M059J (cell line): ENCODE results near the gene RRP15. TPM values are rescaled to one million over a fixed set of nuclear protein-coding genes. Genes with fewer than 3 reads are reported as not detected.

Experiments
- DNase-seq: peaks from one replicate; pipeline ENCODE4 v3.0.0-alpha.2; 2012; ENCODE audit warnings: low read depth
- total RNA-seq: library from RNA; depleted of rRNA; stranded (reverse); fragments of >200 nt; shearing (Covaris generic); gene quantifications from 2 replicates; pipeline ENCODE4 v1.2.3, GENCODE V29; 2014

Gene RRP15
- total RNA-seq, 1 experiment from 2014 or later = 4.5 TPM

DNA sequence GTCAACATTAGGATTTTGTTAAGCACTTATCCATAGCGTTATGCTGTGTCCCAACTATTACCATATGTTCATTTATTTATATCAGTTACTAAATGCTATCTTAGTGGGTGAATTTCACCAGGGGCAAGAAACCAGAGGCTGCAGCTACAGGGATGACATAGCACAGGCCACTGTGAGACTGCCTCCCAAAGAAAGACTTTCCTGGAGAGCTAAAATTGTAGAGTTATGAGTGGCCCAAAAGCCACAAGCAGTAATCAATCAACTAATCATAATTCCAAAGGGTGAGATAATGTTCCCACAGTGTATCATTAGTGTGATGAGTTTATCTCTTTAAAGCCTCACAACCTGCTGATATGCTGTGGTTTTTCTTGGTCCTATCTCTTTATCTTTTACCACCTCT is 56.2 kb downstream of the RRP15 start:
- DNase-seq = no peak

DNA sequence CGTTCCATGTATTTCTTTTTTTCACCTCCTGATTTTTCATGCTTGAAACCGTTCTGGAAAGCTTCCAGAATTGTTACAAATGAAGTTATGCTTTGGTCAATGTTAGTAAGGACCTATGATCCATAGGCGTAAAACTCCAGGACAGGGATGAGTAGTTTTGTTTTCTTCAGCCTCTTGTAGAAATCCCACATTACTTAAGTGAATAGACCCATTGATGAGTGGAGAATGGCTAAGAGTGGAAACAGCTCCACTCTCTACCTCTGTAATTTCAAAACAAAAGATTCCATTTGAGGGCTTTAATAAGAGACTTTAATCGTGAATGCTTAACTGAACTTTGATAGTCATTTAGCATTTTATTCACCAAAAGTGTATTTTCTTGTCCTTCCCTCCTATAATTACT is 57.0 kb downstream of the RRP15 start:
- DNase-seq = no peak

DNA sequence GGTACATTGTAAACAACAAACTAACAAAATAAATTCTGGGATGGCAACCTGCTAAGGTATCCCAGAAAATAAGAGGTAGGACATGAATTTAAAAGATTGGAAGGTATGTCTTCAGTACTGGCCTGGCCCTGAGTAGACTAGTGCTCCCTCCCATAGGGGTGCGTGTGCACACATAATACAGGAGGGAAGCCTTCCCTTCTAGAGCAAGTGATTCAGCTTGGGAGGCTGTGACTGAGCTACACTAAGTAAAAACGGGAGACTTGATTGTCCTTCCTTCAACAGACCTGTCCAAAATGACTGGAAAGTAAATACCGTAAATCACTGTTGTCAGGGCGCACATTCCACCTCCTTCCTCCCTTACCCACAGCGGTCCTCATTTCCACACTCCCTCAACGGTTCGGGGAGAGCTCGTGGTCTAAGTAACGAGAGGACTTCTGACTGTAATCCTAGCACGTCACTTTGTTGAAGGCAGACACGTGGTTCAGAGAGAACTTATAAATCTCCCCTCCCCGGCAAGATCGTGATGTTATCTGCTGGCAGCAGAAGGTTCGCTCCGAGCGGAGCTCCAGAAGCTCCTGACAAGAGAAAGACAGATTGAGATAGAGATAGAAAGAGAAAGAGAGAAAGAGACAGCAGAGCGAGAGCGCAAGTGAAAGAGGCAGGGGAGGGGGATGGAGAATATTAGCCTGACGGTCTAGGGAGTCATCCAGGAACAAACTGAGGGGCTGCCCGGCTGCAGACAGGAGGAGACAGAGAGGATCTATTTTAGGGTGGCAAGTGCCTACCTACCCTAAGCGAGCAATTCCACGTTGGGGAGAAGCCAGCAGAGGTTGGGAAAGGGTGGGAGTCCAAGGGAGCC is 60.0 kb downstream of the RRP15 start, which contains the start of gene TGFB2:
TSS of gene TGFB2 (plus strand) at position 523 of the 859 bp plus-strand sequence. CDS start 1,366 bp downstream, outside the sequence.
- DNase-seq = peak; percentile 98

DNA sequence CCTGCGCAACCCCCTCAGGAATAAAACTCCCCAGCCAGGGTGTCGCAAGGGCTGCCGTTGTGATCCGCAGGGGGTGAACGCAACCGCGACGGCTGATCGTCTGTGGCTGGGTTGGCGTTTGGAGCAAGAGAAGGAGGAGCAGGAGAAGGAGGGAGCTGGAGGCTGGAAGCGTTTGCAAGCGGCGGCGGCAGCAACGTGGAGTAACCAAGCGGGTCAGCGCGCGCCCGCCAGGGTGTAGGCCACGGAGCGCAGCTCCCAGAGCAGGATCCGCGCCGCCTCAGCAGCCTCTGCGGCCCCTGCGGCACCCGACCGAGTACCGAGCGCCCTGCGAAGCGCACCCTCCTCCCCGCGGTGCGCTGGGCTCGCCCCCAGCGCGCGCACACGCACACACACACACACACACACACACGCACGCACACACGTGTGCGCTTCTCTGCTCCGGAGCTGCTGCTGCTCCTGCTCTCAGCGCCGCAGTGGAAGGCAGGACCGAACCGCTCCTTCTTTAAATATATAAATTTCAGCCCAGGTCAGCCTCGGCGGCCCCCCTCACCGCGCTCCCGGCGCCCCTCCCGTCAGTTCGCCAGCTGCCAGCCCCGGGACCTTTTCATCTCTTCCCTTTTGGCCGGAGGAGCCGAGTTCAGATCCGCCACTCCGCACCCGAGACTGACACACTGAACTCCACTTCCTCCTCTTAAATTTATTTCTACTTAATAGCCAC is 60.7 kb downstream of the RRP15 start:
- peak; percentile 74 for DNase-seq

DNA sequence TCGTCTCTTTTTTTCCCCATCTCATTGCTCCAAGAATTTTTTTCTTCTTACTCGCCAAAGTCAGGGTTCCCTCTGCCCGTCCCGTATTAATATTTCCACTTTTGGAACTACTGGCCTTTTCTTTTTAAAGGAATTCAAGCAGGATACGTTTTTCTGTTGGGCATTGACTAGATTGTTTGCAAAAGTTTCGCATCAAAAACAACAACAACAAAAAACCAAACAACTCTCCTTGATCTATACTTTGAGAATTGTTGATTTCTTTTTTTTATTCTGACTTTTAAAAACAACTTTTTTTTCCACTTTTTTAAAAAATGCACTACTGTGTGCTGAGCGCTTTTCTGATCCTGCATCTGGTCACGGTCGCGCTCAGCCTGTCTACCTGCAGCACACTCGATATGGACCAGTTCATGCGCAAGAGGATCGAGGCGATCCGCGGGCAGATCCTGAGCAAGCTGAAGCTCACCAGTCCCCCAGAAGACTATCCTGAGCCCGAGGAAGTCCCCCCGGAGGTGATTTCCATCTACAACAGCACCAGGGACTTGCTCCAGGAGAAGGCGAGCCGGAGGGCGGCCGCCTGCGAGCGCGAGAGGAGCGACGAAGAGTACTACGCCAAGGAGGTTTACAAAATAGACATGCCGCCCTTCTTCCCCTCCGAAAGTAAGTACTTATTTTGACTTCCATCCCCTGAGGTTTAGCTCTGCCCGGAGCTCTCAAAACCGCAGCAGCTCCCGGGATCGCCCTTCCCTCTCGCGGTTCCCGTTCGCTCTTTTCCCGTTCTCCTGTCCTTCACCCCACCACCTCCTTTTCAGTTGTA is 61.5 kb downstream of the RRP15 start:
- DNase-seq = peak; percentile 63

DNA sequence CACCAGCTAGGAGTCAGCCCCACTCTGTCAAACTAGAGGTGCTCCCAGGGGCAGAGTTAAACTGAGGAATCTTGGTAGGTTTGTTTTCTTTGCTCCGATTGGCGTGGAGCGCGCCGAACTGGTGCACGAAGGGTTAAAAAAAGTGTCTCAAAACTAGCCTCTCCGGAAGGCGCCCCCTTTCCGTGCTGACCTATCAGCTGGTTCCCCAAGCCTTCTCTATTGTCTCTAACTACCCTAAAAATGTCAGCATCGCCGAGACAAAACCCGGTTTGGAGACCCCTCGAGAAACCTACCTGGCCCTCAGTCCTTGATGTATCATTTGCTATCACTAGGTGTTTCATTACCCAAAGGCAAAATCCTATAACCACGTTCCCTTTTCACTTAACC is 62.2 kb downstream of the RRP15 start:
- peak; percentile 73 for DNase-seq

DNA sequence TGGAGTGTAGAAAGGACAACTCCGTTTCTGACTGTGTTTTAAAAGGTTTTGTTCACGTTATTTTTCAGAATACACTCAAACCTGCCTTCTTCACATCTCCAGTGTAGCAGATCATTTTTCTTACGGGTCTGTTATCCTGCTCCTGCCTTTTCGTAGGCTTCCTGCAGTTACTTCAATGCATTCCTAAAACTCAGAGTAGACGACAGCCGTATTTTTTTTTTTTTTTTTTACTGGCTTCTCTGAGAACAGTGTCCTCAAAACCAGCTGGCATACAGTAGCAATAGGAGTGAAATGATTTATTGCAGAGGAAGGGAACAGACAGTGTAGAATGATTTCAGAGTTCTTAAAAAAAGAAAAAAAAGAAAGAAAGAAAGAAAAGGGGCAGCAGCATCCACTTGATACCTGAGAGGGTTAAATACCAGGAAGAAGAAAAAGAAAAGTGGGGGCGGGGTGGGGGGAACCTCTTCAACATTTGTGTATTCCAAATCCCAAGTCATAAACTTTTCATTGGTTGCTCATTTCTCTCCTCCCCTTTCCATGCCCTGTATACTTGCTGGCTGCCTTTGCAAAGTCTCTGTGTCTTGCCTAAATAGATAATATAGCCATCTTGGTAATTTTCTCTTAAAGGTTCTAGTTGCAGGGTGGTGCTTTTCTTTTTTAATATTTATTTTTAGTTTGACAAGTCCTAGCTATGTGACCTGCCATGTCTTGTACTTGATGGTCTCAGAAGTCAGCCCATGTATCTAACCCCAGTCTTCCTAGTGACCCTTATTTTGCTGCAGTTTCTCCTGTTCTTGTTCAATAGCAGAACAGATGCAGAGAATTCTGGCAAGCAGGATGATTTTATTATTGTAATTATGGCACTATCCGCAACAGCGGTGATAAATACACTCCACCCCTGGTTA is 62.9 kb downstream of the RRP15 start:
- DNase-seq = peak; percentile 91

DNA sequence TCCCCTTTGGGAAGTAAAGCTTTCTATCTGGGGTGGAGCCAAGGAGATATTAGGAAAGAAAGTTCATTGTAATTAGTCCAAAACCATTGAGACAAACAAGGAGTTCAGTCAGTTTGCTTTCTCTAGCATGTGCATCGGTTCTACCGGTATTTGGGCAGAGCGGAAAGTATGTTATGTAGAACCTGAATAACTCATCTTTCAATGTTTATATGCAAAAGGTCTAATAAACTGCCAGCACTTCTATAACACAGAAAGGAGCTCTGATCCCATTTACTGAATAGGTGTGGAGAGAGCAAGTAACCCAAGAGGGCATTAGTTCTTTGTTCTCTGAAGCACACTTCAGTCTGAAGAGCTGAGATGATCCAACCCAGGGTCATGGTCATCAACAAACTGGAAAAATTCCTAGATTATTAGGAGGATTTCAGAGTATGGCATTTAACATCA is 63.6 kb downstream of the RRP15 start:
- DNase-seq = peak; percentile 59

DNA sequence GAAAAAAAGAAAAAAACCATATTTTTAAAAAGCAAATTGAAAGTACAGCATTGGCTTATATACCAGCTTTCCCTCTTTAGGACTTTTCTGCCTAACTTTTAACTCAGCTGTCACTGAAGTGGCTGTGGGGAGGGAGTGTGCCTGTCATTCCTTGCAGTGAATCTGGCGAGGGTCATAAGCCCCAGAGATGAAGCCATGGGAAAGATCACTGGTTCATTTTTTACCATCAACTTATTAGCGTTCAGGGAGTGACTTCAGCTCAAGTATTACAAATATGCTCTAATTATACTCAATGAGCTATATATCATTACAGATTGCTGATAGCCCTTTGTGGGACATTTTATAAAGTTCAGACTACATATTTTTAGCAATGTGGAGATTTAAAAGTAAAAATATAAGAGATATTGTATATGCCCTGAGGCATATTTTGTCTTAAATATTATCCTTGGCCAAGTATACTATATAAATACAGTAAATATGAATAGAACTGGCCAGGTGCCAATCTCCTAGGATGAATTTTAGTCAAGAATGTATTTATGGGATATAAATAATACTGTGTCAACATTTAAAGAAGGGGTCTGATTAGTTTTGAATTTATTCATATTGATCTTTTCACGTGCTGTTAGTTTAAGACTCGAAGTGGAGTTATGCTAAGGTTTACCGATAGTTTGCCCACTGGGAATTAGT is 64.4 kb downstream of the RRP15 start:
- DNase-seq = peak; percentile 56

DNA sequence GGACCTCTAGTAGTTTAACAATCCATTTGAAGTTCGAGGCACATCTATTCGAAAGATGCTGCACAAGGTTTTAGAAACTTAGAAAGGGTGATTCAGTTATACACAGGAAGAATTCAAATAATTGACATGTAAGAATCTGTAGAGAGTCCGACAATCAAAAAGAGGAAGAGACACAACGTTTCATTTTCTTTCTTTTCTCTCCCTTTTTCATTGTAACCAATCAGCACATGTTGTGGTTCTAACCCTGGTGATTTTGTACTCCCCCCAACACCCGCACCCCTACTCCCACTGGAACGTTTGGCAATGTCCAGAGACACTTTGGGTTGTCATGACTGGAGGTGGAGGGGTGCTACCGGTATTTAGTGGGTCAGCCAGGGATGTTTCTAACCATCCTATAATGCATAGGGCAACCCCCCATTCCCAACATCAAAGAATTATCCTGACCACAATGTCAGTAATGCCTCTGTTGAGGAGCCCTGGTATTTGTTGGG is 65.0 kb downstream of the RRP15 start:
- DNase-seq = peak; percentile 52

DNA sequence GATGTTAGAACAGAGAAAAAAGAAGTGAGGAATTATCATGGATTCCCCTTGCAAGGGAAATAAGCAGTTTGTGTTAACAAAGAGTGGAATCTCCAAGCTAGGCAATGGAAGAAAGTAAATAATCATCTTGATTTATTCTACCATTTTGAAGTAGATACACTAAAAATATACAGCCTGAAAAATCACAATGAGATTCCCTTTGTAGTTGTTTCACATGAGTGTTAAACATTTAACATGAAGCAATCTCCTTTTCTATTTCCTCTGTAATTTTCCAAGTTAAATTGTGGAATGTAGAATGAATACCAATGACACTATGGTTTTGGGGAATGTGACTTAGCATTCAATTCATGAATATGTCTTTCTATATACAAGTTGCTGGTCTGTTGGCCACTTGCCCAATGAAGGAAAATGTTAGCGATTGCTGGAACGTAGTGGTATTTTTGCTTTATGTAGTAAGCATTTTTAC is 65.7 kb downstream of the RRP15 start:
- DNase-seq = peak; percentile 73

DNA sequence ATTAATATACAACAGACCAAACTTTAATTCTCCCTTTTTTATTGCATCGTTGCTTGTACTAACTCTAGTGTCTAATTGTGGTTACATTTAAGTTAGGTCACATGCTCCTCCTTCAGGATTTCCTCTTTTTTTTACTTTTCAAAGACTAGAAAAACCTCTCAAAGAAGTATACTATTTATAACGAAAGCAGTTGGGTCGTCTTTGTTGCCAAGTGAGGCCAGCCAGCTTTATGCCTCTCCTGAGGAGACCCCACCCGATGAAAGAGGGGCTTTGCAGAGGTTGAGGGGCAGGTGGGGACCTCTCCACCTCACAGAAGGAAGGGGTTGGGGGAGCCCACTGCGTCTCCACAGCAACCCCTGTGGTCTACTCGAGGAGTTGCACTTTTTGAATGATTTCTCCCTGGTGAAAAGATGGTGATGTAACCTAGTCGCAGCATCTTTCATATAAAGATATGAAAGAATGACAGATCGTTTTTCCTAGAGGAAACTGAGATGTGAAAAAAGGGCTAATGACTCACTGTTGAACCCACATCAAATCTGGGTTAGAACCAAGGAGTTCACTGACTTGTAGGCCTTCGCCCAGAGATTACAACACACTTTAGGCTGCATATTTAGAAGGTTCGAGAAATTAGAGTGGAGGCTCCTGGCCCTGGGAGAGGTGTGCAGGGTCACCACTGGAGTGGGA is 66.4 kb downstream of the RRP15 start:
- peak; percentile 81 for DNase-seq

DNA sequence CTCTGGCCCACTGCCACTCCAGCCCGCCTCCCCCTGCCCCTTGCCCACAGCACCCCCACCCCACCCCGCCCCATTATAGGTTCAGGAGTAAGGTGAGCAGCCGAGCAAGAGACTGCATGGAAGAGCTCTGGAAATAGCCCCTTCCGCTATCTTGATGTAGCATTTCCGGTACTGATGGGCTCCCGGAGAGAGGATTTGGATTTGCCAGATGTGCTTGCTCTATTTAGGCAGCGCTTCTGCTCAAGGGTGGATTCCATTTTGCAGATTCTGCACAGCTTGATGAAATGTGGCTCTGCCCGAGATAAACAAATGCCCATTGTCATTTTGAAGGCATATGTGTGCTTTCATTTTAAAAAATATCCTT is 67.0 kb downstream of the RRP15 start:
- DNase-seq = no peak

DNA sequence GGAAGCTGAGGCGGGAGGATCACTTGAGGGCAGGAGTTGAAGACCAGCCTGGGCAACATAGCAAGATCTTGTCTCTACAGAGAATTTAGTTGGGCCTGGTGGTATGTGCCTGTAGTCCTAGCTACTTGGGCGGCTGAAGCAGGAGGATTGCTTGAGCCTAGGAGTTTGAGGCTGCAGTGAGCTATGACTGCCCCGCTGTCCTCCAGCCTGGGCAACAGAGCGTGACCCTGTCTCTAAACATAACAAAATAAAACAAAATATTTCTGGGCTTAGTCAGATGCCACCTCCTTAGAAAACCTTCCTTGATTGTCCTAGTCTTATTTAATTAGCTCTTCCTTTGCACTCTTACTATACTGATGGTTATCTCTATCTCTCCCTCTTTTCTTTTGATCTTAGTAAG is 68.6 kb downstream of the RRP15 start:
- DNase-seq = peak; percentile 86

DNA sequence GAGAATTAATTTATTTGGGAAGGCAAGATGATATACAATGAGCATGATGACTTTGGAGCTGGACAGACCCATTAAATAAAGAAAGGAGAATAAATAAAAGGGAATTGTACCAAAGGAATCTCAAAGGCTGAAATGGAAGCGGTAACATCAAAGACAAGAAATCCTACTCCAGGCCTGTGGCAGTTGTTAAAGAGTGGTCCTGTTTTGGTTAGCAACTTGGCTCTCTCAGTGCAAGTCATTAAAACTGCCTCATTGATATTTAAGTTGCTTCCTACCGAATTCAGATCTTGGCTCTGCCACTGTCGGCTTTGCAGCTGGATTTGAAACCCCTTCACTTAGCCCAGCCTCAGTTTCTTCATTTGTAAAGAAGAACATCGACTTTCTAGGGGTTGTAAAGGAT is 70.2 kb downstream of the RRP15 start:
- no peak for DNase-seq

DNA sequence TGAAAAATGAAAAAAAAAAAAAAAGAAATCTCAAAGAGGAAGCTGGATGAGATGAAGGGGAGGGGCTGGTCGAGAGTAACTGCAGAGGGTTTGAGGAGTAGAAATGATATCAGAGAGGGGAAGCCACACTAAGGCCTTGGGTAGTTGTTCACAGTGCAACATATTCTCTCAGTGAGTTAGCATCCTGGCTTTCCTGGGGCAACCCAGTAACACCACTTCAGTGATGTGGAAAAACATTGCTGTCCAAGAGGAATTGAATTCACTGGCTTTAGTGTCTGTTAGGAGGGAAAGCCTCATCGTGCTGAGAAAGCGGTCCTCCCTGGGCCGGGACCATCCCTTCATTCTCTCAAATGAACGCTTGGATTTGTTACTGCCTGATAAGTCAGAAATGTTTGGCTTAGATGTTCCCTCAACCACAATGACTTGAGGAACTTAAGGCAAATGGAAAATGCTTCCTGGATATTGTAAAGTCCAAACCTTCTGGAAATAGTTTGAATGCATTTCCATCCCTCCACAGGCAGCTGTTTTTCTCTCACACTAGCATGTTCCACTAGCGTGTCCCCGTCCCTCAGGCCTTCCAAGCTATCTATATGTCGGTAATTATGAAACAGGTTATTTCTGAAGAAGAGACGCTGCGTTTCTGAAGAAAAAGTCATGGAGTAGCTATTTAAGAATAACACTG is 72.3 kb downstream of the RRP15 start:
- DNase-seq = peak; percentile 65

DNA sequence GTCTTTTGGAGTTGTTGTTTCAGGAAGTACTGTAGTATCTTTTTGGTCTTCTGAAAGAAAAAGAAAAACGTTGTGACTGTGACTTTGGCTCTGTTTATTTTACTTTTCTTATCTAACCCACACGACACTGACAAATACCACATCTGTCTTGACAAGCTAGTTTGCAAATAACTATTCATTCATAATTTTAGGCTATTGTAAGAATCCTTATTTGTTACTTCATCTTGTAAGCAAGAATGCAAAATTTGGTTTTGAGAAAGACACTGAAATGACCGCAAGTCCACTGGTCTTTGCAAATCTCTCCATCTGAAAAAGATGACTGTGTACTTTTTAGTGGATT is 72.8 kb downstream of the RRP15 start:
- DNase-seq = no peak

DNA sequence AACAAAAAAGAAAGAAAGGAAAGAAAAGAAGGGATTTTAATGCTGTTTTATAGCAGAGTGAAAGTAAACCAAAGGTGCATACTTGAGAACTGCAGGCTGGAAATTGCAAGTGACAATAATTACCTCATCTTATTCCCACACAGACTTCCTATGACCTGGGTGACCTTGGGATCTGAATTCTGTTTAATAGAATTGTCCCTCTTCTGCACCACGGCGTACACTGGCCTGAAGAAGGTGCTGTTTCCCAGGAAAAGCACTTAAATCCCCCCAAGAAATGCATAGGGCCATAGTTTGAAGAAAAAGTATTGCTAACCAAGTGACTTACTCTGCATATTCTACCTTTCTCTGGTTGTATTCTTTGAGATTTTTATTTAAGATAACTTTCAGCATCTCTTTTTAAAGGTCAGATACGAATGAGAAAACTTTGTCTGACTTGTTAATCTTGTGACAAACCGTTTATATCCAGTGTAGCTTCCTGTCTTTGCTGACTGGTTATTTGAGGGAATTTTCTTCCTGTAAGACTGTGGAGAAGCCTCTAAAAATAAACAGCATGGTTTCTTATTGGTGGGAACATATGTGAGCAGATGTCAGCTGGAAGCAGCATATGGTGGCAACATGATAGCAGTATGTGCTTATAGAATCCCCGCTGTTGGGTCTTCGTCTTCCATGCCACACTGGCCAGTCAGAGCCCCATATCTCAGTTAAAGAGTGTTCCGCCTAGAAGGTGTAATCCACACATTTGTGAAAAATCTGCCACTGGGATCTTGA is 76.4 kb downstream of the RRP15 start:
- peak; percentile 68 for DNase-seq
